ENCODE measurements around the gene MYO1A. TPM values are rescaled to one million over a fixed set of nuclear protein-coding genes. Genes with fewer than 3 reads are reported as not detected.
"Not testable (repeated sequence)": the region's sequence is repeated elsewhere in the genome, so short reads cannot be mapped to it uniquely, and the experiment has no call there.

The MYO1A gene
- polyA plus RNA-seq, 1 of the 3 experiments (the other 2 are of a cell fraction) = not detected

DNA sequence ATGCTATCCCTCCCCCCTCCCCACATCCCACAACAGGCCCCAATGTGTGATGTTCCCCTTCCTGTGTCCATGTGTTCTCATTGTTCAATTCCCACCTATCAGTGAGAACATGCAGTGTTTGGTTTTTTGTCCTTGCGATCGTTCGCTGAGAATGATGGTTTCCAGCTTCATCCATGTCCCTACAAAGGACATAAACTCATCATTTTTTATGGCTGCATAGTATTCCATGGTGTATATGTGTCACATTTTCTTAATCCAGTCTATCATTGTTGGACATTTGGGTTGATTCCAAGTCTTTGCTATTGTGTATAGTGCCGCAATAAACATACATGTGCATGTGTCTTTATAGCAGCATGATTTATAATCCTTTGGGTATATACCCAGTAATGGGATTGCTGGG, 3.2 kb upstream of the MYO1A start:
- H3K9me2 ChIP-seq; H4K20me1 ChIP-seq (ENCODE audit: insufficient read depth); POLR2A ChIA-PET; H3K79me2 ChIP-seq (ENCODE audit: insufficient read depth); H3F3A ChIP-seq (replicated peaks; ENCODE audit: insufficient read depth); H3K9ac ChIP-seq; H3K27ac ChIP-seq (ENCODE audit: low read depth in 2 of 2, low read length in 1 of 2); DNase-seq; H3K4me1 ChIP-seq (ENCODE audit: control insufficient read depth in 1 of 2, insufficient read depth in 2 of 2, low read depth in 1 of 2, low read length in 1 of 2); H3K4me3 ChIP-seq (ENCODE audit: low read depth in 2 of 2, low read length in 1 of 2); H3K4me2 ChIP-seq; H3K27me3 ChIP-seq (ENCODE audit: insufficient read depth); H3K9me3 ChIP-seq; H2AFZ ChIP-seq (ENCODE audit: low read depth): not testable (repeated sequence)
- peaks cover 9 to 17% of the 10 kb centered on the region in 2 experiments for H3K36me3 ChIP-seq (replicated peaks in 1 of 2; ENCODE audit: control insufficient read depth in 1 of 2, insufficient read depth in 2 of 2, low read length in 1 of 2)
- WGBS (ENCODE audit: low lambda C conversion rate) = 93% methylated on average over 4 of the region's 4 CpGs
- CTCF ChIA-PET = interaction anchor here (5.5 to 8.6 kb wide), 2 partner anchors 8 to 47 kb away, joined by 53 to 81 read pairs; partner anchors contain the start of gene ZBTB39

DNA sequence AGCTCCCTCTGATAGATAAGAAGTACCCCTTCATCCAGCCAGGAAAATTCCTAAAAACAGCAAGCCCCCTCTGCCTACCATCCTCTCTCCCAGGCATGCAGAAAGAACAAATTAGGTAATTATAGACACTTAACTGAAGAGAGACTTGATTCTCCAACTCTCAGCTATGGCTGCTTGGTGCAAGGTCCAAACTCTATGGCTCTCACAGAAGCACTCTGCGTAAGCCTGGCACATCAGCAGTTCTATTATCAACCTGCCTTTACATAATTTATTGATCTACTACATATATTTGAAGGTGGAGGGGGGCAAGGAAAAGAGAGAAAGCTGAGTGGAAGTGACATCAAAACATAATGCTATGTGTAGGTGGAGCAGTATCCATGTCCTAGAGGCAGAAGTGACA, 1.1 kb upstream of the MYO1A start:
- CTCF ChIA-PET = interaction anchor here (1.1 to 8.6 kb wide), 7 partner anchors 10 to 293 kb away, joined by 3 to 81 read pairs (median 6); partner anchors contain the start of genes STAT6 and ZBTB39
- Histone ChIP-seq H2AFZ (ENCODE audit: low read depth) (no peak overlapping the region), H3K9me2 (no peaks in the 10 kb centered on the region), H3K27me3 (ENCODE audit: insufficient read depth) (no peaks in the 10 kb centered on the region), H3K79me2 (ENCODE audit: insufficient read depth) (no peaks in the 10 kb centered on the region), H3K36me3 (replicated peaks in 1 of 2; ENCODE audit: control insufficient read depth in 1 of 2, insufficient read depth in 2 of 2, low read length in 1 of 2) (peaks cover 3 to 9% of the 10 kb centered on the region in 2 experiments), H3F3A (replicated peaks; ENCODE audit: insufficient read depth) (no peaks in the 10 kb centered on the region), H3K4me3 (ENCODE audit: low read depth in 2 of 2, low read length in 1 of 2) (no peak overlapping the region), H3K9ac (no peak overlapping the region), H3K4me1 (ENCODE audit: control insufficient read depth in 1 of 2, insufficient read depth in 2 of 2, low read depth in 1 of 2, low read length in 1 of 2) (no peaks in the 10 kb centered on the region), H3K27ac (ENCODE audit: low read depth in 2 of 2, low read length in 1 of 2) (no peak overlapping the region), H3K9me3 (no peaks in the 10 kb centered on the region), H4K20me1 (ENCODE audit: insufficient read depth) (no peaks in the 10 kb centered on the region), H3K4me2 (no peak overlapping the region)
- 79% methylated on average over 1 of the region's 1 CpG for WGBS (ENCODE audit: low lambda C conversion rate)
- no peak for DNase-seq
- no peak for TF ChIP-seq RAD21 (IDR thresholded peaks at IDR 0.05; ENCODE audit: low read length)
- no peak for TF ChIP-seq TAF1 (IDR thresholded peaks at IDR 0.05; ENCODE audit: borderline replicate concordance, low read depth, low read length)
- TF ChIP-seq TCF12 (IDR thresholded peaks at IDR 0.05) = no peak
- TF ChIP-seq, protein P1, sequence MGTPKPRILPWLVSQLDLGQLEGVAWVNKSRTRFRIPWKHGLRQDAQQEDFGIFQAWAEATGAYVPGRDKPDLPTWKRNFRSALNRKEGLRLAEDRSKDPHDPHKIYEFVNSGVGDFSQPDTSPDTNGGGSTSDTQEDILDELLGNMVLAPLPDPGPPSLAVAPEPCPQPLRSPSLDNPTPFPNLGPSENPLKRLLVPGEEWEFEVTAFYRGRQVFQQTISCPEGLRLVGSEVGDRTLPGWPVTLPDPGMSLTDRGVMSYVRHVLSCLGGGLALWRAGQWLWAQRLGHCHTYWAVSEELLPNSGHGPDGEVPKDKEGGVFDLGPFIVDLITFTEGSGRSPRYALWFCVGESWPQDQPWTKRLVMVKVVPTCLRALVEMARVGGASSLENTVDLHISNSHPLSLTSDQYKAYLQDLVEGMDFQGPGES (IDR thresholded peaks at IDR 0.05; ENCODE audit: low read depth, low read length) = no peak
- TF ChIP-seq JUND (IDR thresholded peaks at IDR 0.05) = no peak
- no peak for TF ChIP-seq NRF1 (IDR thresholded peaks at IDR 0.05; ENCODE audit: low read depth, low read length)
- no peak for TF ChIP-seq YY1 (IDR thresholded peaks at IDR 0.05; ENCODE audit: low read depth)
- TF ChIP-seq RFX5 (IDR thresholded peaks at IDR 0.05; ENCODE audit: low read length) = no peak
- TF ChIP-seq, protein P2, sequence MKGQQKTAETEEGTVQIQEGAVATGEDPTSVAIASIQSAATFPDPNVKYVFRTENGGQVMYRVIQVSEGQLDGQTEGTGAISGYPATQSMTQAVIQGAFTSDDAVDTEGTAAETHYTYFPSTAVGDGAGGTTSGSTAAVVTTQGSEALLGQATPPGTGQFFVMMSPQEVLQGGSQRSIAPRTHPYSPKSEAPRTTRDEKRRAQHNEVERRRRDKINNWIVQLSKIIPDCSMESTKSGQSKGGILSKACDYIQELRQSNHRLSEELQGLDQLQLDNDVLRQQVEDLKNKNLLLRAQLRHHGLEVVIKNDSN (IDR thresholded peaks at IDR 0.05; ENCODE audit: borderline replicate concordance, low read depth) = no peak
- TF ChIP-seq GATA2 (CRISPR knock-in tag; IDR thresholded peaks at IDR 0.05) = no peak
- TF ChIP-seq SIN3A (IDR thresholded peaks at IDR 0.05; ENCODE audit: borderline replicate concordance, low read depth, low read length) = no peak
- no peak for TF ChIP-seq FOXM1 (IDR thresholded peaks at IDR 0.05; ENCODE audit: low read depth)
- no peak for TF ChIP-seq RCOR1 (IDR thresholded peaks at IDR 0.05; ENCODE audit: low read length)
- no peak for TF ChIP-seq FOXJ3 (CRISPR knock-in tag; IDR thresholded peaks at IDR 0.05)
- TF ChIP-seq MEF2A (IDR thresholded peaks at IDR 0.05; ENCODE audit: borderline replicate concordance, low read depth) = no peak
- TF ChIP-seq ELF1 (IDR thresholded peaks at IDR 0.05) = no peak
- no peak for TF ChIP-seq NFIC (IDR thresholded peaks at IDR 0.05; ENCODE audit: borderline replicate concordance)
- no peak for TF ChIP-seq TEAD4 (IDR thresholded peaks at IDR 0.05; ENCODE audit: borderline replicate concordance, insufficient read depth)
- TF ChIP-seq EP300 (IDR thresholded peaks at IDR 0.05; ENCODE audit: borderline replicate concordance in 1 of 2, low read depth in 1 of 2, low read length in 1 of 2) = no peak
- TF ChIP-seq MXI1 (IDR thresholded peaks at IDR 0.05; ENCODE audit: low read depth, low read length) = no peak
- POLR2A ChIA-PET = no interaction called here

Data from SK-N-SH (cell line).